Body of pancreas (tissue), 4 donors: ENCODE data around the gene DYRK1A. TPM values are rescaled to one million over a fixed set of nuclear protein-coding genes. Genes with fewer than 3 reads are reported as not detected.

ENCODE experiments used
- ATAC-seq: fragments of 150-250 bp; one replicate; pipeline ENCODE4 v1.9.1; 2016
- DNase-seq, 4 donors: peaks; one replicate each; pipeline ENCODE4 v3.0.0-alpha.2; 2019
- H3K27ac ChIP-seq, 4 donors: fragments of 200-600 bp; sonication (generic); 1 replicate in 3 of 4; 2 replicates in 1 of 4; pipeline versions ENCODE4 v1.5.1 to v1.6.1; 2016 to 2019; ENCODE audit warnings: mild to moderate bottlenecking in 1 of 4, mixed read lengths in 1 of 4, moderate library complexity in 1 of 4
- H3K27me3 ChIP-seq, 2 donors: fragments of 200-600 bp; sonication (generic); one replicate each; pipeline ENCODE4 v1.6.0; 2016; ENCODE audit warnings: mild to moderate bottlenecking in 1 of 2
- H3K36me3 ChIP-seq, 2 donors: fragments of 200-600 bp; sonication (generic); replicated peaks in 1 of 2; 2 replicates each; pipeline ENCODE4 v1.5.1; 2016; ENCODE audit warnings: low read depth in 2 of 2; ENCODE audit not compliant: insufficient read depth in 1 of 2
- H3K4me1 ChIP-seq: fragments of 200-600 bp; sonication (generic); one replicate; pipeline ENCODE4 v1.6.0; 2016
- H3K4me3 ChIP-seq, 2 donors: fragments of 200-600 bp; sonication (generic); 1 replicate in 1 of 2; 2 replicates in 1 of 2; pipeline ENCODE4 v1.5.1; 2016 to 2019
- H3K9me3 ChIP-seq, 3 donors: fragments of 200-600 bp; sonication (generic); 1 replicate in 2 of 3; 2 replicates in 1 of 3; pipeline ENCODE4 v1.5.1; 2016
- POLR2A ChIP-seq, 3 donors: fragments of 450-650 bp; IDR thresholded peaks; one replicate each; pipeline ENCODE4 v1.6.1; 2016; ENCODE audit warnings: antibody characterized with exemption in 3 of 3, mild to moderate bottlenecking in 2 of 3
- WGBS, 2 donors: methylation state at CpG; one replicate each; pipeline ENCODE4 v1.1.5; 2017; 5-methylcytosine and 5-hydroxymethylcytosine counted together
- intact Hi-C: fragments of 100-400 bp; cut with DNase I; formaldehyde crosslinking; loops from one replicate; pipeline ENCODE4 v1.15.1; 2023
- total RNA-seq, 2 donors: library from RNA; depleted of rRNA; stranded (reverse); fragments of >200 nt; gene quantifications; one replicate each; pipeline ENCODE4 v1.1.0, GENCODE V29; 2016
- TF ChIP-seq, protein P1 (sequence below), 7 experiments: fragments of 450-650 bp in 4 of 7; fragments of 200-600 bp in 3 of 7; sonication (generic) in 3 of 7; IDR thresholded peaks; one replicate each; pipeline ENCODE4 v1.5.1; 2016 to 2019; ENCODE audit warnings: antibody characterized with exemption in 7 of 7

The DYRK1A gene
- total RNA-seq, 2 donors from 2014 or later = 42.5 to 44.1 TPM

DNA sequence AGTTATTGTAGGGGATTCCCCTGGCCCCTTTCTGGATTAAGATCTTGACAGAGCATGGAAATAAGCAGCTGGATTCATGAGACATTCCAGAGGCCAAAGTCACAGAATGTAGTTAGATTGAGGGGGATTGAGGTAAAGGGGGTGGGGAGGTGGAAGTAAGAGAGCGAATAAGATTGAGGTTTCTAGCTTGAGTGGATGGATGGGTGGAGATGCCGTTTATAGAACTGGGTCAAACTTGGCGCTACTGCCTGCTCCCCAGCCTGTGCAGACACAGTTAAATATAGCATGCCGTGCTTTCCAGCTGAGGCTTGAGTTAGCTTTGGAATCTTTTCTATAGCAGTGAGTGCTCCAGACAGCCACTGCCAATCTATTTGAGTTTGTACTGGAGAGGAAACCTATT, 85.7 kb downstream of the DYRK1A start:
- TF ChIP-seq POLR2A (IDR thresholded peaks at IDR 0.05) = no peak
- TF ChIP-seq, protein P1, sequence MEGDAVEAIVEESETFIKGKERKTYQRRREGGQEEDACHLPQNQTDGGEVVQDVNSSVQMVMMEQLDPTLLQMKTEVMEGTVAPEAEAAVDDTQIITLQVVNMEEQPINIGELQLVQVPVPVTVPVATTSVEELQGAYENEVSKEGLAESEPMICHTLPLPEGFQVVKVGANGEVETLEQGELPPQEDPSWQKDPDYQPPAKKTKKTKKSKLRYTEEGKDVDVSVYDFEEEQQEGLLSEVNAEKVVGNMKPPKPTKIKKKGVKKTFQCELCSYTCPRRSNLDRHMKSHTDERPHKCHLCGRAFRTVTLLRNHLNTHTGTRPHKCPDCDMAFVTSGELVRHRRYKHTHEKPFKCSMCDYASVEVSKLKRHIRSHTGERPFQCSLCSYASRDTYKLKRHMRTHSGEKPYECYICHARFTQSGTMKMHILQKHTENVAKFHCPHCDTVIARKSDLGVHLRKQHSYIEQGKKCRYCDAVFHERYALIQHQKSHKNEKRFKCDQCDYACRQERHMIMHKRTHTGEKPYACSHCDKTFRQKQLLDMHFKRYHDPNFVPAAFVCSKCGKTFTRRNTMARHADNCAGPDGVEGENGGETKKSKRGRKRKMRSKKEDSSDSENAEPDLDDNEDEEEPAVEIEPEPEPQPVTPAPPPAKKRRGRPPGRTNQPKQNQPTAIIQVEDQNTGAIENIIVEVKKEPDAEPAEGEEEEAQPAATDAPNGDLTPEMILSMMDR (IDR thresholded peaks at IDR 0.05) = no peak
- Histone ChIP-seq H3K9me3 (no peaks in the 10 kb centered on the region), H3K27me3 (no peaks in the 10 kb centered on the region), H3K4me3 (no peak overlapping the region), H3K36me3 (no peaks in the 10 kb centered on the region), H3K4me1 (peaks cover 42% of the 10 kb centered on the region), H3K27ac (no peak overlapping the region)
- DNase-seq = no peak
- ATAC-seq = no peak
- 24 to 42% methylated on average over 4 of the region's 4 CpGs for WGBS, 2 donors
- intact Hi-C loops = no loop called here

DNA sequence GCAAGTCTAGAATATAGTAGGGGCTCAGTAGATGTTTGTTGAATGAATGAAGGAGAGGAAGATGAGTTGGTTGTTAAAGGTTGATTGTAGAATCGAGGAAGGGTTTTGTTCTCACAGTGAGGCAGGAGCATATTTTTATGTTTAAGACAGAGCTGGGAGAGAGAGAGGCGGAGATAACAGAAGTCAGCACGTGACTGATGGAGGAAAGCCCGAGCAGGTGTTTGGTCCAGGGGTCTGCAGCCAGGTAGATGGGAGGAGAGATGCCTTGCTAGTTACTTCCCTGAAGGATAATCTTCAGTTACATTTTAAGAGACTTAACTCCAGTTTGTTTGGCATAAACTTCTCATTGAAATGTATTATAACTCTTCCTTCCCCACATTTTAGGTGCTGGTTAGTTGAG, 86.8 kb downstream of the DYRK1A start:
- no peak overlapping the region for H3K4me3 ChIP-seq
- 81 to 87% methylated on average over 4 of the region's 4 CpGs for WGBS, 2 donors
- H3K4me1 ChIP-seq = peaks cover 46% of the 10 kb centered on the region
- TF ChIP-seq, protein P1 (IDR thresholded peaks at IDR 0.05) = no peak
- TF ChIP-seq POLR2A (IDR thresholded peaks at IDR 0.05) = no peak
- ATAC-seq = no peak
- no peaks in the 10 kb centered on the region for H3K36me3 ChIP-seq
- DNase-seq = no peak
- H3K27me3 ChIP-seq = no peaks in the 10 kb centered on the region
- intact Hi-C loops = no loop called here
- no peaks in the 10 kb centered on the region for H3K9me3 ChIP-seq
- no peak overlapping the region for H3K27ac ChIP-seq

DNA sequence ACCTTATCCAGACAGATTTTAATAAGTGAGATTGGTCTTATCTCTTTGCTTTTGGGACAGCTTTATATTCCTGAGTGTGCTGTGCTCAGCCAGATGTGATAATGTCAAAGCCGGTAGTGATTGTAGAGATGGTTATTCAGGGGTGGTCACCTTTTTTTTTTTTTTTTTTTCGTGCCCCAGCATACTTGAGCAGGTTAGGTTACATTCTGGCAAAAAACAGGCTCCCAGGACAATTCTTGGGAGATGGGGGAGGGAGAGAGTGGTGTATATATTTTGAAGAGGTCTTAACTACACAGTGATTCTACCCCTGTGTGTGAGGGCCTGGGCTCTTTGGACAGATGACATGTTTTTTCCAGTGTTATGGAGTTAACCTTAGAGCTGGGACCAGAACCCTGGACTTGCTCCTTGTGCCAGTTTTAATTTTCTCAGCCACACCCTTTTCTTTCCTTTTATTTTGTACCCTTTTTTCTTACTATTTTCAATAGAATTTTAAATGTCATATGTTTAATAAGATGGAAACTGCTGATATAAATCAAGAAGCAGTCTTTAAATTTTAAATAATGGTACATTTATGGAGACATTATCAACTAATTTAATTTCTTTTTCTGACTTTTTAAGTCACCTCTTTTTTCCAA, 88.4 kb downstream of the DYRK1A start:
- TF ChIP-seq POLR2A (IDR thresholded peaks at IDR 0.05) = no peak
- TF ChIP-seq, protein P1 (IDR thresholded peaks at IDR 0.05) = no peak
- DNase-seq (no peak), ATAC-seq (no peak)
- 53 to 62% methylated on average over 2 of the region's 2 CpGs for WGBS, 2 donors
- Histone ChIP-seq H3K36me3 (no peaks in the 10 kb centered on the region), H3K4me3 (no peak overlapping the region), H3K4me1 (peaks cover 49% of the 10 kb centered on the region), H3K27me3 (no peaks in the 10 kb centered on the region), H3K27ac (no peak overlapping the region), H3K9me3 (no peaks in the 10 kb centered on the region)
- intact Hi-C loops = no loop called here

DNA sequence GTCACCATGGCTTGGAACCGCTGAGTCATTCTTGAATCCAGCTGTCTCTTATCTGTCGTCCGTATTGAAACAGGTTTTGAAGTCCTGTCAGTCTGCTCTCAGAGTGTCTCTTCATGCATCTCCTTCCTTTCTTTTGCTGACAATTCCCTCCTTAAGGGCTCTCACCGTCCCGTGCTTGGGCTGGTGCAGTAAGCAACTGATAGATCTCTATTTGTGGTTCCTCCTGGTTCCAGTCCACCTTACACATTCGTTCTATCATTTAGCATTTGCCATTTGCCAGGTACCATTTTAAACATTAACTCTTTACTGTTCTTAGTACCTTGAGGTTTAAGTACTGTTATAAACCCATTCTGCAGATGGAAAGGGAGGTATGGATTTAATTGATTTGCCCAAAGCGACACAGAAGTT, 88.9 kb downstream of the DYRK1A start:
- peaks cover 49% of the 10 kb centered on the region for H3K4me1 ChIP-seq
- ATAC-seq (no peak), DNase-seq (no peak)
- TF ChIP-seq, protein P1 (IDR thresholded peaks at IDR 0.05) = no peak
- no peak for TF ChIP-seq POLR2A (IDR thresholded peaks at IDR 0.05)
- H3K36me3 ChIP-seq = no peaks in the 10 kb centered on the region
- H3K27me3 ChIP-seq = no peaks in the 10 kb centered on the region
- WGBS, 2 donors = 55 to 56% methylated on average over 7 of the region's 7 CpGs
- no peaks in the 10 kb centered on the region for H3K9me3 ChIP-seq
- H3K4me3 ChIP-seq = no peak overlapping the region
- intact Hi-C loops = no loop called here
- H3K27ac ChIP-seq = no peak overlapping the region

DNA sequence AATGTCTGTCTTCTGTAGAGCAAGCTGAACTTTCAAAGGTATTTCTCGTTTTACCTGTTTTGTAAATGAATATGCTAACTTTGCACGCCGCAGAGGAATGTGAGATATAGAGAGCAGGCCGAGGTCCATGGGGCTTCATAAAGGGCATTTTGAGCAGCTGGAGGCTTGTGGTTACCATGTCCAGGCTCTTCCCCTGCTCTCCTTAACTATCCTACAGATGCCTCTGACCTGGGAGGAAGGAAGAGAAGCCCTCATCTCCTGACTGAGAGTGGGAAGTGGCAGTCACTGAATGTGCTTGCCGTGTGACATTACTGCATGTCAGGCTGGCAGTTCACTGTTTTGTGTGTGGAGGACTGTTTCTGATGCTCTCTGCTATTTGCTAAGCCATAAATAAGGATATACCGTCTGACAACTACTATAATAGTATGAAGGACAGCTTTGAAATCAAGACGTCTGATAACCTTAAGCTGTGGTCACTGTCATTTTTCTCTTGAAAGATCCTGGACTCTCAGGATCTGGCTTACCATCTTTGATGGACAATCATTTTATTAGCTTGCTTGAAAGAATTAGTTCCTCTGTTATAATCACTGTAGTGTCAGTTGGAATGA, 92.2 kb downstream of the DYRK1A start:
- TF ChIP-seq POLR2A (IDR thresholded peaks at IDR 0.05) = no peak
- TF ChIP-seq, protein P1 (IDR thresholded peaks at IDR 0.05) = no peak
- Histone ChIP-seq H3K4me3 (no peak overlapping the region), H3K36me3 (no peaks in the 10 kb centered on the region), H3K9me3 (no peaks in the 10 kb centered on the region), H3K27ac (peak overlapping the region in 3 of 4 donors; percentile 1 to 27 (median 2)), H3K4me1 (peaks cover 53% of the 10 kb centered on the region), H3K27me3 (no peaks in the 10 kb centered on the region)
- intact Hi-C loops = no loop called here
- no peak for ATAC-seq
- no peak for DNase-seq
- 33 to 35% methylated on average over 7 of the region's 7 CpGs for WGBS, 2 donors
